BLaER1 (cell line): ENCODE measurements around the gene ACTMAP.

Experiments used
- H3K27ac ChIP-seq: shearing (Covaris generic); formaldehyde crosslinking; 2 replicates; pipeline ENCODE4 v1.8.1; 2022
- H3K27me3 ChIP-seq: shearing (Covaris generic); formaldehyde crosslinking; 2 replicates; pipeline ENCODE4 v1.8.1; 2022
- H3K36me3 ChIP-seq: shearing (Covaris generic); formaldehyde crosslinking; 2 replicates; pipeline ENCODE4 v1.8.1; 2022
- H3K4me1 ChIP-seq: shearing (Covaris generic); formaldehyde crosslinking; 2 replicates; pipeline ENCODE4 v1.8.1; 2022
- H3K4me2 ChIP-seq: shearing (Covaris generic); formaldehyde crosslinking; 2 replicates; pipeline ENCODE4 v1.8.1; 2022
- H3K4me3 ChIP-seq: shearing (Covaris generic); formaldehyde crosslinking; 2 replicates; pipeline ENCODE4 v1.8.1; 2022
- H3K9ac ChIP-seq: shearing (Covaris generic); formaldehyde crosslinking; 2 replicates; pipeline ENCODE4 v1.8.1; 2022
- H3K9me3 ChIP-seq: shearing (Covaris generic); formaldehyde crosslinking; 2 replicates; pipeline ENCODE4 v1.8.1; 2022
- H4K20me1 ChIP-seq: shearing (Covaris generic); formaldehyde crosslinking; 2 replicates; pipeline ENCODE4 v1.8.1; 2022
- Cebpa-rat ChIP-seq: shearing (Covaris generic); IDR thresholded peaks from 2 replicates; pipeline ENCODE4 v1.8.1; 2022

The ACTMAP gene

GRCh38 chr19:40716031-40716481, 34.2 kb downstream of the ACTMAP start:
- H3K36me3 ChIP-seq, result peaks cover 15% of the 10 kb centered on the region
- peak overlapping the region; percentile 82 for H3K27ac ChIP-seq
- H3K9ac ChIP-seq, result peak overlapping the region; percentile 86
- H3K27me3 ChIP-seq, result no peaks in the 10 kb centered on the region
- peak overlapping the region; percentile 75 for H3K4me3 ChIP-seq
- peak overlapping the region; percentile 95 for H3K4me2 ChIP-seq
- no peak for TF ChIP-seq Cebpa-rat
- peaks cover 17% of the 10 kb centered on the region for H4K20me1 ChIP-seq
- H3K4me1 ChIP-seq, result peaks cover 58% of the 10 kb centered on the region
- H3K9me3 ChIP-seq, result no peaks in the 10 kb centered on the region

DNA sequence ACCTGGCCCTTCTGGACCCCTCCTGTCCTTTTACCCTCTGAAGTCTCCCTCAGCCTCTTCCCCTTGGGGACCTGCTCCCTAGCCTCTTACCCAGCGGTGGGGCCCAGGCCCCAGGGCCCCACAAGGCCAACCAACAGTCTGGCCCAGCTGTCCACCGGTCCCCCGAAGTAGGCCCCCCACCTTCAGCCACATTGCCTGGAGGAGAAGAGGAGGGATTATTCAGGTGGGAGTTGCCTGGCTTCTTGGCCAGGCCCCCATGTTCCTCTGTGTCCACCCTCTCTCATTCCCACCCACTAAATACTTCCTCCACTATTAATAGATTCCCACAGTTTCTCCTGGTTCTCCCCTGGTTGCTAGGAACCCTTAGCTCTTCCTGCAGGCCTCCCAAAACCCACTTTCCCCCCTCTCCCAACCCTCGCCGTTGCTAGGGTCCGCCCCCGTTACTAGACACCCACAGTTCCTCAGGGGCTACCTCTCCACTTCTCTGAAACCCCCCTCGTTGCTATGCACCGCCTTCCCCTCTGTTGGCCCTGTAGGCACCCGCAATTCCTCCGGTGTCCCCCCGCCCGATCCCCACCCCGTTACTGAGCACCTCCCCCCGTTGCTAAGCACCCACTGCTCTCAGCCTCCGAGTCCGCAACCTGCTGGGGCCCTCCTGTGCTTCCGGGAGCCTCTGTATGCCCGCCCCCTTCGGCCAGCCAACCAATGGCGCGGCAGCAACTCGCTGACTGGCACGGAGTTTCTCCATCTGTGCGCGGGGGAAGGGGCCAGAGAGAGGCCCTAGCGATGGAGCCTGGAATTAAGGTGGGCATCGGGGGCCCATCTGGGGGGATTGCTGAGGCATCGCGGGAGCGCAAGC, 35.6 kb downstream of the ACTMAP start:
- H3K9ac ChIP-seq, result peak overlapping the region; percentile 54
- H4K20me1 ChIP-seq, result peaks cover 17% of the 10 kb centered on the region
- peak overlapping the region; percentile 95 for H3K4me2 ChIP-seq
- H3K9me3 ChIP-seq, result no peaks in the 10 kb centered on the region
- peak overlapping the region; percentile 75 for H3K4me3 ChIP-seq
- no peaks in the 10 kb centered on the region for H3K27me3 ChIP-seq
- peaks cover 44% of the 10 kb centered on the region for H3K4me1 ChIP-seq
- TF ChIP-seq Cebpa-rat, result no peak
- peaks cover 27% of the 10 kb centered on the region for H3K36me3 ChIP-seq
- peak overlapping the region; percentile 63 for H3K27ac ChIP-seq

DNA sequence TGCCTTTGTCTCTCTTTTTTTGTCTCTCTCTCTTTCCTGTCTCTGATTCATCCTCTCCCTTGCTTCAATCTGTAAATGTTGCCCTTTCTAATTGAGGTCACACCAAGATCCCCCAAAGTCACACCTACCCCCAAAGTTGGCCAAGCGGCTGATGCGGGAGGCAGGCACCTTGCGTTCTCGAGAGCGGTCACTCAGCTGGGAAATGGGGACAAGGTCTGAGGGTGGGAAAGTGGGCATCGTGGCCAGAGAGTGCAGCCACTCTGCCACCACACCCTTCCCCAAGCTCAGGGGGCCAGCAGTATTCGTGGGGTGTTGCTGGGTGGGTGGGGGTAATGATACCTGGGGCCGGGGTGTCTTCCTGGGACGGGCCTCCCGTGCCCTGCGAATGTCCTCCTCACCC, 36.3 kb downstream of the ACTMAP start:
- TF ChIP-seq Cebpa-rat, result no peak
- H3K4me3 ChIP-seq, result 0 out of 2 replicates have a peak overlapping the region, but pooled peaks have one; percentile 75
- no peaks in the 10 kb centered on the region for H3K9me3 ChIP-seq
- H4K20me1 ChIP-seq, result peaks cover 16% of the 10 kb centered on the region
- H3K9ac ChIP-seq, result peak overlapping the region; percentile 54; the same call in 1 of the 2 replicates
- peaks cover 34% of the 10 kb centered on the region for H3K36me3 ChIP-seq
- 0 out of 2 replicates have a peak overlapping the region, but pooled peaks have one; percentile 63 for H3K27ac ChIP-seq
- H3K4me1 ChIP-seq, result peaks cover 37% of the 10 kb centered on the region
- no peaks in the 10 kb centered on the region for H3K27me3 ChIP-seq
- H3K4me2 ChIP-seq, result peak overlapping the region; percentile 95

DNA sequence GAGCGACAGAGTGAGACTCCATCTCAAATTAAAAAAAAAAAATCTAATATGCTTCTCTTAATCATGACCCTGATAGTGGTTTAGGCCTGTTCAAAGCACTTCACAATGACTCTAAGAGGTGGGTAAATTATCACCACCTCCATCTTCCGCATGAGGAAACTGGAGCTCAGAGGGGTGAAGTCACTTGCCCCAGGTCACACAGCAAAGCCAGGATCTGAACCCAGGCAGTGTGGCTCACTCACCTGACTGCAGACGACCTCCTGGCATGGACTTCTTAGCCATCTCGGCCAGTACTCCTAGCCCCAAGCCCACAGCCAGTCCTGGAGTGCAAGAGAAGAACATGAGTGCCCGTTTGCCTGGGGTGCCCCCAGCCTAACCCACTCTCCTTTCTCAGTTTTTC, 40.5 kb downstream of the ACTMAP start:
- Histone ChIP-seq H3K9ac (no peak overlapping the region), H3K27me3 (no peaks in the 10 kb centered on the region), H3K4me2 (no peak overlapping the region), H3K27ac (no peak overlapping the region), H3K4me3 (no peak overlapping the region), H3K9me3 (no peaks in the 10 kb centered on the region), H3K36me3 (peaks cover 73% of the 10 kb centered on the region), H3K4me1 (peaks cover 5% of the 10 kb centered on the region), H4K20me1 (no peaks in the 10 kb centered on the region)
- no peak for TF ChIP-seq Cebpa-rat

GRCh38 chr19:40707615-40708014, 42.7 kb downstream of the ACTMAP start:
- Histone ChIP-seq H3K4me3 (no peak overlapping the region), H3K27me3 (no peaks in the 10 kb centered on the region), H3K27ac (no peak overlapping the region), H3K4me2 (no peak overlapping the region), H3K9ac (no peak overlapping the region), H4K20me1 (no peaks in the 10 kb centered on the region), H3K36me3 (peaks cover 89% of the 10 kb centered on the region), H3K9me3 (no peaks in the 10 kb centered on the region), H3K4me1 (no peaks in the 10 kb centered on the region)
- no peak for TF ChIP-seq Cebpa-rat

DNA sequence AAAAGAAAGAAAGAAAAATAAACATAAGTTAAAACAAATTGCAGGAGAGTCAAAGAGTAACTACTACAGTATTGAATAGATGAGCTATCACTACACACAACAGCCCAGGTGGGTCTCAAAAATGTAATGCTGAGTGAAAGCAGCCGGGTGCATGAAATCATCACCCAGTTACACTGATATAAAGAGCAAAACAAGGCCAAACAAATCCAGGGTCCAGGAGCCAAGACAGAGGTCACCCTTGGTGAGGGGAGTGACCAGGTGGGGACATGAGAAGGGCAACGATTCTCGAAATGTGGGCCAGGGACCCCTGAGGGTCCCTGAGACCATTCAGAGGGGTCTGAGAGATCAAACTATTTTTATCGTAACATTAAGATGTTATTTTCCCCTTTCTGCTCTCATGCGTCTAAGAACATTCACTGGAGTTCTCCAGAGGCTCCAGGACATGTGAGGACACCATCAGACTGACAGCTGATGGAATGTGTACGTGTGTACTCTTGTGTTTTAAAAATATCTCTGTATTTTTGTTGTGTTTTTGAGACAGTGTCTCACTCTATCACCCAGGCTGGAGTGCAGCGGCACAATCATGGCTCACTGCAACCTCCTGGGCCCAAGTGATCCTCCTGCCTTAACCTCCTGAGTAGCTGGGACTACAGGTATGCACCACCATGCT, 44.2 kb downstream of the ACTMAP start:
- Histone ChIP-seq H3K36me3 (peaks cover 96% of the 10 kb centered on the region), H3K27ac (no peak overlapping the region), H3K4me1 (no peaks in the 10 kb centered on the region), H4K20me1 (no peaks in the 10 kb centered on the region), H3K9ac (no peak overlapping the region), H3K4me2 (no peak overlapping the region), H3K4me3 (no peak overlapping the region), H3K27me3 (no peaks in the 10 kb centered on the region), H3K9me3 (no peaks in the 10 kb centered on the region)
- no peak for TF ChIP-seq Cebpa-rat

GRCh38 chr19:40705362-40705651, 45.0 kb downstream of the ACTMAP start:
- Histone ChIP-seq H3K9ac (no peak overlapping the region), H3K27me3 (no peaks in the 10 kb centered on the region), H3K4me3 (no peak overlapping the region), H4K20me1 (no peaks in the 10 kb centered on the region), H3K27ac (no peak overlapping the region), H3K4me2 (no peak overlapping the region), H3K9me3 (no peaks in the 10 kb centered on the region), H3K4me1 (no peaks in the 10 kb centered on the region), H3K36me3 (peaks cover 97% of the 10 kb centered on the region)
- TF ChIP-seq Cebpa-rat, result no peak

- Histone ChIP-seq H3K27ac (no peak overlapping the region), H3K4me3 (no peak overlapping the region), H3K36me3 (peaks cover 97% of the 10 kb centered on the region), H3K4me1 (no peaks in the 10 kb centered on the region), H3K9me3 (no peaks in the 10 kb centered on the region), H3K9ac (no peak overlapping the region), H4K20me1 (no peaks in the 10 kb centered on the region), H3K27me3 (no peaks in the 10 kb centered on the region), H3K4me2 (no peak overlapping the region)
- no peak for TF ChIP-seq Cebpa-rat
Measured at GRCh38 chr19:40704491-40705361, 45.6 kb downstream of the ACTMAP start.

- Histone ChIP-seq H3K27me3 (no peaks in the 10 kb centered on the region), H3K4me2 (no peak overlapping the region), H3K9me3 (no peaks in the 10 kb centered on the region), H3K27ac (no peak overlapping the region), H4K20me1 (no peaks in the 10 kb centered on the region), H3K4me1 (no peaks in the 10 kb centered on the region), H3K4me3 (no peak overlapping the region), H3K9ac (no peak overlapping the region), H3K36me3 (peaks cover 86% of the 10 kb centered on the region)
- TF ChIP-seq Cebpa-rat, result no peak
Measured at GRCh38 chr19:40703029-40703755, 47.1 kb downstream of the ACTMAP start.
